Measurements from ENCODE around the gene SNX17.
A peak's percentile ranks its signal among the peaks of the same experiment; 100 is the strongest.

The SNX17 gene

DNA sequence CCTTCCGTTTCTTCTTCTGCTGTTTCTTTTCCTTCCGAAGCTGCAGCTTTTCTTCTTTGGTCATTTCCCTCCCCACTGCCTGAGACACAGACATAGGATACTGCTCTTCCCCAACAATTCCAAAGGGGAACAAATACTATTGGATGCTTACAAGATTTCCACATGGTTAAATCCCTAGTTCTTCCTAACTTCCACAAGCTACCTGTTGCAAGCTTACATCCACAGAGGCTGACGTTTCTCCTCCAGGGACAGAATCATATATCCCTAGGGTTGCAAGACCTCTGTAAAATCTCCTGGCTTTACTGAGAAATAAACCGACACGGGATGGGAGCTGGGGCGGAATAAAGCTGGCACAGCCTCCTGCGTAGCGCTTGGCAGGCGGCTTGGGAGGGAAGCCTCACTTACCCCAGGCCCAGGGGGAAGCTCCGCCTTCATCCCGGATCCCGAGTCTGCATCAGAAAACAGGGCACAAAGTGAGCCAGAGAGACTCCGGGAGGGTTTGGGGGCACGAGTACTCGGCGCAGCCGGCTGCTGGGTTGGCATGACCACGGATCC, 868 bp upstream of the SNX17 start:
- no peak for DNase-seq

DNA sequence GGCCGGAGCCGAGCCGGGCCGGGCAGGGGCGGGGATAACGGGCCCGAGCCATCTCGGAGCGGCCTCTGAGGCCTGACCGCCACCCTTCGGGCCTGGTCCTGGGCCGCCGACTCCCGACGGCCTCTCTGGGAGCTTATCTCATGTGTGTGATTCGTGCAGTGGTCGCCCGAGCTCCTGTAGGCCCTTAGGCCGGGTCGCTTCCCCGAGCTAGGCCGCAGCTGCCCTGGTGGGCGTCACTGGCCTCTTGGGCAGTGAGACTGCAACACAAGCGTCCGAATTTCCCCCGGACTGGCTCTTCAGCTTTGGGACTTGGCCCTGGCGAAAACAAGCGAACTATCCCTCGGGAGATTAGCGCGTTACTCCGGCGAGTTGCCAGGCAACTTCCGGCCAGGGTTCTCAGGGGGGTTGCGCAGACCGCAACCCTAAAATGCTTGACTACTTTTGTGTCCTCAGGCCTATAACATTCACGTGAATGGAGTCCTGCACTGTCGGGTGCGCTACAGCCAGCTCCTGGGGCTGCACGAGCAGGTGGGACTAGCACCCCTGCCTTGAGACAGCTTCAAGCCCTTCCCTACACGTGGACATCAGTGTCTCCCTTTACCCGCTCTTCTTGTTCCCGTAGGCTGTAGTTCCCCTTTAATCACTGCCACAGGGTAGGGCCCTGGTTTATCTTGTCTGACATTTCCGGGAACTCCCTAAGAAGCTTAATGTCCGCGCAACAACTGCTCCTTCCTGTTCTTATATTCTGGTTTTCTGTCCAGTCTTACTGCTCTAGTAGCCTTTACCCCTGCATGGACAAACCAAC, 602 bp downstream of the SNX17 start:
- DNase-seq: peak in 4 of 6 experiments; percentile 22 to 33 (median 32)

- no peak for DNase-seq
Measured at GRCh38 chr2:27372937-27373336, 2.5 kb downstream of the SNX17 start.

- DNase-seq: no peak
Measured at GRCh38 chr2:27373567-27373966, 3.2 kb downstream of the SNX17 start.

DNA sequence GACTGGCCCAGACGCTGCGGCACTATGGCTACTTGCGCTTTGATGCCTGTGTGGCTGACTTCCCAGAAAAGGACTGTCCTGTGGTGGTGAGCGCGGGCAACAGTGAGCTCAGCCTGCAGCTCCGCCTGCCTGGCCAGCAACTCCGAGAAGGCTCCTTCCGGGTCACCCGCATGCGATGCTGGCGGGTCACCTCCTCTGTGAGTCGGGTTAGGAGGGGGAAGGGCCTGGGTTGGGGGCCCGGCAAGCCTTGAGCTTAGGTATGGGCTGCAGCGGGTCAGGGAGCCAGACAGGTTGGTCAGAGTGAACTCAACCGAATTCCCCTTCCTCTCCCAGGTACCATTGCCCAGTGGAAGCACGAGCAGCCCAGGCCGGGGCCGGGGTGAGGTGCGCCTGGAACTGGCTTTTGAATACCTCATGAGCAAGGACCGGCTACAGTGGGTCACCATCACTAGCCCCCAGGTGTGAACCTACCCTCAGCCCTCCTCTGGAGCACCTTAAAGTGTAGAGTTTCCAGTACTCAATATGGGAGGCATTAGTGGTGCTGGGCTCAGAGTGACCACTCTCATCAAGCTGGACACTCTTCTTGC, 5.2 kb downstream of the SNX17 start:
- DNase-seq: no peak

- DNase-seq: no peak
Measured at GRCh38 chr2:27376151-27376865, 5.9 kb downstream of the SNX17 start.

- no peak for DNase-seq
Measured at GRCh38 chr2:27376866-27377617, 6.6 kb downstream of the SNX17 start.

- no peak for DNase-seq
Measured at GRCh38 chr2:27377618-27378095, 7.2 kb downstream of the SNX17 start.

DNA sequence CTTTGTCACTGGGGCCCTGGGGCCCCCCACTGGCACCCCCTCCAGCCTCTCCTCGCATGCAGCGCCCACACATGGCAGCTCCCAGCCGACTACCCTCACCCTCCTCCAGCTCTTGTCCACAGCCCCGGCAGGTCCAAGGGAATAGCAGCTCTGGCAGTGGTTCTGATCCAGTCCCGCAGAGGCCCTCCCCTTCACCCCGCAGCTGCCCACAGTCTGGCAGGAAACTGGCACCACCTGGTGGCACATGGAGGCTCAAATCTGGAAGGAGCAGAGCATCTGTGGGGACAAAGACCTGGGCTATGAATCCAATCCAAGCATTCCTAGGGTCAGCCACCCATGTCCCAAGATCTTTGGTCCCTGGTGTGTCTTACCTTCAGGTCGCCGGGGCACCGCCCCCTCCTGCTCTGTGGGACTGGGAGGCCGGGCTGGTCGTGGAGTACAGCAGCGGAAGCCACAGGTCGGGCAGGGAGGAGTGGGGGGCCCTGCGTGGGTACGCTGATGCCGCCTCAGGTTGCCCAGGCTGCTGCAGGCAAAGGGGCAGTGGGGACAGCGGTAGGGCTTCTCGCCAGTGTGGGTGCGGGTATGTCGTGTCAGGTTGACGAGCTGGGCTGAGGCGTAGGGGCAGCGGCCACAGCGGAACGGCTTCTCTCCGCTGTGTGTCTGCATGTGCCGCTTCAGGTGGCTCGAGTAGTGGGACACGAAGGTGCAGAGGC, 7.8 kb downstream of the SNX17 start:
- peak in 2 of 6 experiments; percentile 2 to 11 for DNase-seq

DNA sequence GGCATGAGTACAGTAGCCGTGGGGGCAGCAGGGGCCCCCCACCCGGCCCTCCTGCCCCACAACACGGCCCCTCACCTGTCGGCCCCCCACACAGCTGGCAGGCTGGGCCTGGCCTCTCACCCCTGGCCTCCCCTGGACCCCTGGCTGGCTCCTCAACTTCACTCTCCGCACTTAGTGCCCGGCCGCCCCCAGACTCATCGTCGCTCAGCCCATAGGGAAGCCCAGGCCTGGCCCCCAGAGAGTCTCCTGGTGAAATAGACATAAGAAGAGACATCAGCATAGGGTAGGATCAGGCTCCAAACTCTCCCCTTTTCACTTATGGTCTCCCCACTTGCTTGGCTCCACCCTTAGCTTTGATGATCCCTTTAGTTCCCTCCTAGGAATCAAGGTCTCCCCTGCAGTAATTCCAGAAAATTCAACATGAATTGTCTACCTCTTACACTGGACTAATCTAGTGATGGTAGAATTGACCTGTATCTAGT, 8.4 kb downstream of the SNX17 start:
- no peak for DNase-seq

- DNase-seq: no peak
Measured at GRCh38 chr2:27379383-27379835, 9.0 kb downstream of the SNX17 start.

- DNase-seq: peak in 4 of 6 experiments; percentile 49 to 63 (median 54)
Measured at GRCh38 chr2:27379836-27380625, 9.6 kb downstream of the SNX17 start.

DNA sequence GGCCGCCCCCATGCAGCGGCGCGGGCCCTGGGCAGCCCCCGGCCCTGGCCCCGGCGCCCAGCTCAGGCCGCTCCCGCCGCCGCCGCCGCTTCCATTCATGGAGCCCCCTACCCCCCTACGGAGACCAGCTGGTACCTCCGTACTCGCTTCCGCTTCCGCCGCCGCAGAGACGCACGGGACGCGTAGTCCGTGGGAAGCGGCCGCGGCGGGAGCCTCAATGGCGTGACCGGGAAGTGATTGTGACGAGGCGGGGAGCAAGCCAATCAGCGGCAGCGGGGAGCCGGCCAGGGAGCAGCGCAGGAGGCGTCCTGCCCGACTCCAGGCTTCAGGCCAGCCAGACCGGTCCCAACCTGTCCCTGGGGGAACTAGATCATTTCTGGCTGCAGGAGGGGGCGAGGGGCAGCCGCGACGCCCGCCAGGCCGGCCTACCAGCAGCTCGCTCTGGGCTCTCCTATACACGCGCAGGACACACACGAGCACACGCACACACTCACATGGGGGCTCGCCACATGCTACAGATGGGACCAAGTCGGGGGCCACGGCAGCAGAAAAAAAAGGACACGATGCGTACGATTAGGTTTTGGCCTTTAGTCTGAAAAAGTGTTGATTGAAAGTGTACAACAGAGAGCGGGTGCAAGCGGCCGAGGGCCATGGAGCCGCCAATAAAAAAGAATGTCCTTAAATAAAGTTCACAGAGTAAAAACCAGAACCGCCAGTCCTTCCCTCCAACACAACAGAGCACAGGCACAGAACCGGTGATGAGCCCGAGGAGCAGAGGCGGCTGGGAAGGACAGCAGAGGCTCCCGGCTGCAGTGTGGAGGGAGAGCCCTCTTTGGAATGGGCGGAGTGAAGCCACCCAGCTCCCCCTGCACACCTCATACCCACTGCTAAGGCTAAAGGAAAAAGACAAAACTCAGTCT, 10.5 kb downstream of the SNX17 start, which contains the start of gene ZNF513:
ZNF513 (minus strand) TSS at position 109 of the 920 bp plus-strand sequence. CDS start 208 bp downstream, outside the sequence.
- DNase-seq: peak; percentile 65 to 86 (median 76)

DNA sequence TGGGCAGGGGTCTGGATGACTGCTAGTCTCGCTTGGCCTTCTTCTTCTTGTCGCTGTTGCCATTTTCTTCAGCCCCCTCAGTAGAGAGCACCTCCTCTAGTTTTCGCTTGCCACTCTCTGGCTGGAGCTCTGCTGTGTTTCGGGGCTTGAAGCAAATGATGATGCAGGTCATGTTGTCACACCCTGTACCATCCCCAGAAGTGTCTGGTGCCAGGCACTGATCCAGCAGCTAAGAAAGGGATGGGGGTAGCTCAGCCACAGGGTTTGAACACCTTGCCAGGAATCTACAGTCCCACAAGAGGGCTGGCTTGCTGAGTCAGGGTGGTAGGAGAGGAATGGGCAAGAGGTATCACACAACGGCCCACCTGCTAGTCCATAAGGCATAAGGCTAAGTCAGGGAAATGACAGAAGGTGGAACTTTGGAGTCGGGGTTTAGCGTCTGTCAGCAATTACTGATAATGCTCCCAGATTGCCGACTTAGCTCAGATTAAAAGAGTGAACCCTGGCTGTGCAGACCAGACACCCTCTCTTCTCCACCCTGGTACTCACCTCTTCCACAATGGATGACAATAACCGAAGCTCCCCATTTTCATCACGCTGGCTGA, 11.3 kb downstream of the SNX17 start:
- no peak for DNase-seq

DNA sequence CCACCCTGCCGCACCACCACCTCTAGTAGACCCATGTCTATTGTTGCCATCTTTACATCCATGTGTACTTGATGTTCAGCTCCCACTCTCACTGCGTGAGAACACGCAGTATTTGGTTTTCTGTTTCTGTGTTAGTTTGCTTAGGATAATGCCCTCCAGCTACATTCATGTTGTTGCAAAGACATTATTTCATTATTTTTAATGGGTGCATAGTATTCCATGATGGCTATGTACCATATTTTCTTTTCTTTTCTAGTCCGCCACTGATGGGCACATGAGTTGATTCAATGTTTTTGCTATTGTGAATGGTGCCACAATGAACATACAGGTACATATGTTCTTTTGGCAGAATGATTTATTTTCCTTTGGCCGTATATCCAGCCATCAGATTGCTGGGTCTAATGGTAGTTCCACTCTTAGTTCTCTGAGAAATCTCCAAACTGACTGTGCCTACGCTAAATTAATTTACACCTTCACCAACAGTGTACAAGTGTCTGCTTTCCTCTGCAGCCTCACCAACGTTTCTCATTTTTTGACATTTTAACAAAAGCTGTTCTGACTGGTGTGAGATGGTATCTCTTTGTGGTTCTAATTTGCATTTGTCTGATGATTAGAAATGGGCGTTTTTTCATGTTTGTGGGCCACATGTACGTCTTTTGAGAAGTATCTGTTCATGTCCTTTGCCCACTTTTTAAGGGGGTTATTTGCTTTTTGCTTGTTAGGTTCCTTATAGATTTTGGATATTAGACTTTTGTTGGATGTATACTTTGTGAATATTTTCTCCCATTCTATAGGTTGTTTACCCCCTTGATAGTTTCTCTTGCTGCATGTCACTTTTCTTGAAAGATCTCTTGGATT, 20.6 kb downstream of the SNX17 start:
- DNase-seq: peak in 3 of 6 experiments; percentile 43 to 55 (median 54)

DNA sequence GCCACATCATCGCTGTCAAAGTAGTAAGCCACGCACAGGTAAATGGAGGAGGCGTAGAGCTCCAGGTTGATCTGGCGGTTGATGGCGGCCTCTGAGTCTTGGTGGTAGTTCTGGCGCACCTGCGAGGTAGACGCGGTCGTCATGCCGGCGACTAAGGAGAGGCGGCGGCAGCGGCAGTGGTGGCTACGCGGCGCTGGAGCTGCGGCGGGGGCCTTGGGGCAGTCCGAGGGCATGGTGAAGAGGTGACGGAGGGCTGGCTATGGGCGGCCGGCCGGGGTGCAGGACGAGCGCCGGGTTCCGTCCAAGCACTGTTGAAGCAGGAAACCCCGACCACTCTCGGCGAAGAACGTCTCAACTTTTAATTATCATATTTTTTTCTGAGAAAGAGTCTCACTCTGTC, 22.8 kb downstream of the SNX17 start:
- DNase-seq: no peak

GRCh38 chr2:27398962-27399361, 28.5 kb downstream of the SNX17 start:
- no peak for DNase-seq

All from stimulated activated naive CD4-positive, alpha-beta T cell (primary cell).